Neural progenitor cell (in vitro differentiated cells): ENCODE measurements around the gene ETHE1. TPM values are rescaled to one million over a fixed set of nuclear protein-coding genes. Genes with fewer than 3 reads are reported as not detected.

Source experiments
- DNase-seq: peaks from one replicate; pipeline ENCODE4 v3.0.0-alpha.2; 2016; ENCODE audit warnings: low spot score
- H2AFZ ChIP-seq: fragments of 200-600 bp; sonication (generic); replicated peaks from 2 replicates; pipeline ENCODE4 v1.6.1; 2016; ENCODE audit warnings: antibody characterized with exemption
- H3F3A ChIP-seq: fragments of 200-600 bp; sonication (generic); 2 replicates; pipeline ENCODE4 v1.6.1; 2016; ENCODE audit warnings: antibody characterized with exemption, low read depth
- H3K27ac ChIP-seq: fragments of 200-600 bp; sonication (generic); 2 replicates; pipeline ENCODE4 v1.5.1; 2016; ENCODE audit warnings: mild to moderate bottlenecking
- H3K27me3 ChIP-seq: fragments of 200-600 bp; sonication (generic); 2 replicates; pipeline ENCODE4 v1.6.1; 2016; ENCODE audit warnings: mild to moderate bottlenecking, moderate library complexity
- H3K36me3 ChIP-seq: fragments of 200-600 bp; sonication (generic); 2 replicates; pipeline ENCODE4 v1.5.1; 2016
- H3K4me1 ChIP-seq: fragments of 200-600 bp; sonication (generic); 2 replicates; pipeline ENCODE4 v1.6.1; 2016; ENCODE audit warnings: mixed run types
- H3K4me2 ChIP-seq: fragments of 200-600 bp; sonication (generic); 2 replicates; pipeline ENCODE4 v1.6.1; 2016
- H3K4me3 ChIP-seq: fragments of 200-600 bp; sonication (generic); 2 replicates; pipeline ENCODE4 v1.5.1; 2016
- H3K79me2 ChIP-seq: fragments of 200-600 bp; sonication (generic); 2 replicates; pipeline ENCODE4 v1.6.1; 2016; ENCODE audit warnings: low read depth
- H3K9ac ChIP-seq: fragments of 200-600 bp; sonication (generic); 2 replicates; pipeline ENCODE4 v1.6.1; 2016
- H3K9me3 ChIP-seq: fragments of 200-600 bp; sonication (generic); 2 replicates; pipeline ENCODE4 v1.5.1; 2016; ENCODE audit warnings: low read depth
- H4K20me1 ChIP-seq: fragments of 200-600 bp; sonication (generic); 2 replicates; pipeline ENCODE4 v1.6.1; 2016; ENCODE audit warnings: low read depth
- H3K27ac Mint-ChIP-seq: 3 replicates; pipeline ENCODE4 v1.8.0; 2021; ENCODE audit warnings: mixed read lengths
- H3K27me3 Mint-ChIP-seq: 2 replicates; pipeline ENCODE4 v1.8.0; 2022; ENCODE audit warnings: low read depth, mild to moderate bottlenecking, inconsistent platforms, moderate library complexity, mixed read lengths; ENCODE audit not compliant: insufficient read depth
- H3K36me3 Mint-ChIP-seq: 3 replicates; pipeline ENCODE4 v1.8.0; 2021; ENCODE audit warnings: mixed read lengths
- H3K4me1 Mint-ChIP-seq: 3 replicates; pipeline ENCODE4 v1.8.0; 2021; ENCODE audit warnings: mixed read lengths
- H3K4me3 Mint-ChIP-seq: 3 replicates; pipeline ENCODE4 v1.8.0; 2021; ENCODE audit warnings: mild to moderate bottlenecking, moderate library complexity, mixed read lengths
- H3K9me3 Mint-ChIP-seq: 3 replicates; pipeline ENCODE4 v1.8.0; 2020; ENCODE audit warnings: mixed read lengths
- CTCF ChIP-seq: fragments of 200-600 bp; sonication (generic); IDR thresholded peaks from 2 replicates; pipeline ENCODE4 v1.5.1; 2017; ENCODE audit warnings: antibody characterized with exemption, mild to moderate bottlenecking
- EZH2 ChIP-seq: fragments of 200-600 bp; sonication (generic); IDR thresholded peaks from 2 replicates; pipeline ENCODE4 v1.6.1; 2017; ENCODE audit warnings: antibody characterized with exemption, mild to moderate bottlenecking, moderate library complexity
- EZH2phosphoT487 ChIP-seq: fragments of 200-600 bp; sonication (generic); IDR thresholded peaks from 2 replicates; pipeline ENCODE4 v1.6.1; 2017; ENCODE audit warnings: antibody characterized with exemption
- total RNA-seq: library from RNA; depleted of rRNA; stranded (reverse); fragments of >200 nt; gene quantifications from 2 replicates; pipeline ENCODE4 v1.2.3, GENCODE V29; 2015; ENCODE audit warnings: low replicate concordance

ETHE1 gene
- total RNA-seq, 1 donor from 2014 or later = 13.6 TPM

DNA sequence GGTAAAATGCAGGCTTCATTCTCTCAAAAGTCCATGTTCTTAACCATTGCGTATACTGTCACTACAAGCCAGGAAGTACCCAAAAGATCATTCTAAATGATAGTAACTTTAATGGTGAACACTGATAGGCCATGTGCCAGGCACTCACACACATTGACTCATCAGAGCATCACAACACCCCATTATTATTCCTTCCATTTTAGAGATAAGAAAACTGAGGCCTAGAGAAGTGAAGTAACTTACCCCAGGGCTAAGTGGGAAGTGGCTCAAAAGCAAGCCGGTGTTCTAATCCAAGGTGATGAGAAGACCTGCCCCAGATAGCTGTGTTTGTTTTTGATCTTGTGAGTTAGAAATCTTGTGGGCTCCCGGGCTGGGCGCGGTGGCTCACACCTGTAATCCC is 21.1 kb downstream of the ETHE1 start:
- Histone ChIP-seq H3K9ac (no peak overlapping the region), H4K20me1 (no peaks in the 10 kb centered on the region), H3F3A (peaks cover 22% of the 10 kb centered on the region), H3K9me3 (no peaks in the 10 kb centered on the region), H3K4me3 (no peak overlapping the region), H3K4me1 (peaks cover 5% of the 10 kb centered on the region), H2AFZ (no peak overlapping the region), H3K4me2 (no peak overlapping the region), H3K79me2 (no peaks in the 10 kb centered on the region), H3K36me3 (no peaks in the 10 kb centered on the region), H3K27ac (no peak overlapping the region), H3K27me3 (peaks cover 12% of the 10 kb centered on the region)
- Mint-ChIP-seq H3K27ac (no peak overlapping the region), H3K4me3 (peak overlapping the region; percentile 53), H3K4me1 (peaks cover 17% of the 10 kb centered on the region), H3K27me3 (peaks cover 10% of the 10 kb centered on the region), H3K36me3 (peaks cover 13% of the 10 kb centered on the region), H3K9me3 (no peaks in the 10 kb centered on the region)
- TF ChIP-seq EZH2 = no peak
- no peak for TF ChIP-seq CTCF
- TF ChIP-seq EZH2phosphoT487 = no peak
- DNase-seq = no peak

DNA sequence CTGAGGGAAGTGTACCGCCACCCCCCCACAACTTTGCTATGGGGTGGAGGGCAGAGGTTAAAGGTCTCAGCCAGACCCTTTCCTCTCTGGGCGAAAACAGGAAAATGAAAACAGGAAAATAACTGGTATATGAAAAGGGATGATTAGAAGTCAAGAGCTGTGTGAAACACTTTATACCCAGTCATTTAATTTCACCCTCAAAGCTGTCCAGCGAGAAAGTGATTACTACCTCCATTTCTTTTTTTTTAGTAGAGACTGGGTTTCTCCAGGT is 21.9 kb downstream of the ETHE1 start:
- Histone ChIP-seq H3K9me3 (no peaks in the 10 kb centered on the region), H3K79me2 (no peaks in the 10 kb centered on the region), H2AFZ (peak overlapping the region; percentile 95), H3K4me2 (peak overlapping the region; percentile 98), H3K4me3 (peak overlapping the region; percentile 72), H4K20me1 (no peaks in the 10 kb centered on the region), H3F3A (peaks cover 22% of the 10 kb centered on the region), H3K27ac (no peak overlapping the region), H3K36me3 (no peaks in the 10 kb centered on the region), H3K9ac (no peak overlapping the region), H3K27me3 (peaks cover 12% of the 10 kb centered on the region), H3K4me1 (peaks cover 5% of the 10 kb centered on the region)
- Mint-ChIP-seq H3K4me1 (peaks cover 17% of the 10 kb centered on the region), H3K36me3 (peaks cover 10% of the 10 kb centered on the region), H3K9me3 (no peaks in the 10 kb centered on the region), H3K27me3 (peaks cover 10% of the 10 kb centered on the region), H3K27ac (no peak overlapping the region), H3K4me3 (peak overlapping the region; percentile 77)
- DNase-seq = no peak
- TF ChIP-seq EZH2phosphoT487 = no peak
- no peak for TF ChIP-seq CTCF
- TF ChIP-seq EZH2 = no peak

- no peak for DNase-seq
- peak within 1 kb of the TSS; percentile 84 for H3K4me3 Mint-ChIP-seq
- peaks cover 10% of the 10 kb centered on the region for H3K27me3 Mint-ChIP-seq
- H3K9me3 ChIP-seq = no peaks in the 10 kb centered on the region
- H3K4me1 ChIP-seq = peaks cover 5% of the 10 kb centered on the region
- peak within 1 kb of the TSS; percentile 95 for H2AFZ ChIP-seq
- TF ChIP-seq EZH2 (no peak), EZH2phosphoT487 (no peak), CTCF (no peak)
- H3K27me3 ChIP-seq = peaks cover 12% of the 10 kb centered on the region
- H3K9me3 Mint-ChIP-seq = no peaks in the 10 kb centered on the region
- peaks cover 17% of the 10 kb centered on the region for H3K4me1 Mint-ChIP-seq
- peak within 1 kb of the TSS; percentile 15 for H3K9ac ChIP-seq
- H4K20me1 ChIP-seq = no peaks in the 10 kb centered on the region
- H3K36me3 Mint-ChIP-seq = peaks cover 10% of the 10 kb centered on the region
- H3K27ac Mint-ChIP-seq = no peak within 1 kb of the TSS
- peaks cover 22% of the 10 kb centered on the region for H3F3A ChIP-seq
- H3K4me3 ChIP-seq = peak within 1 kb of the TSS; percentile 72
- H3K79me2 ChIP-seq = no peaks in the 10 kb centered on the region
- H3K4me2 ChIP-seq = peak within 1 kb of the TSS; percentile 98
- no peak within 1 kb of the TSS for H3K27ac ChIP-seq
- no peaks in the 10 kb centered on the region for H3K36me3 ChIP-seq
These were observed 22.4 kb downstream of the ETHE1 start, which contains the start of gene PHLDB3 for GRCh38 chr19:43504426-43505185. PHLDB3 (minus strand) TSS chr19:43504746; CDS start chr19:43504118, 628 bp downstream.
